8988T (cell line): ENCODE data around the gene SECISBP2.

Experiments
- DNase-seq: peaks from one replicate; pipeline ENCODE4 v3.0.0; 2011

Gene SECISBP2

DNA sequence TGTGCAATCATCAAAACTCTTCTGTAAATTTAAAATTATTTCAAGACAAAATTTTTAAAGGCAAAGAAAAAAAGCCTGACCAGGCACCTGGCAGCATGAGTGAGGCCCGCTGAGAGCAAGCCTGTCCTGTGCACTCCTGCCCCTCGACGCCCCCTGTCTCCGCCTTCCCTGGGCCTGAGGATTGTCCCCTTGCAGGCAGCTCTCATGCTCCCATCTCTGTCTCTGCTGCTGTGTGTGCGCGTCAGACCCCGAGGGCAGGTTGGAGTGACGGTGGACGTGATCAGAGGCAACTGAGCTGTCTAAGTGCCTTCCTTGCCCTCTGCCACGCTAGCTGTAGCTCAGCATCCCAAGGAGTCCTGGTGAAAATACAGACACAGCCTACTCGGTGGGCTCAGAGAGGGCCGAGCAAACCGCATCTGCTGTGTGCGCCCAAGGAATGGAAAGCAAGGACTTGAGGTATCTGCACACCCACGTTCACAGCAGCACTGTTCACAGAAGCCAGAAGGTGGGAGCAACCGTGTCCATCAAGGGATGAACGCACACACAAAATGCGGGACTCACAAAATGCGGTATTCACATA lies 65.5 kb downstream of the SECISBP2 start:
- no peak for DNase-seq

GRCh38 chr9:89384783-89385182 lies 66.5 kb downstream of the SECISBP2 start:
- DNase-seq, result no peak

- DNase-seq, result no peak
Measured at GRCh38 chr9:89386206-89386605, 67.9 kb downstream of the SECISBP2 start.

GRCh38 chr9:89386797-89387196 lies 68.5 kb downstream of the SECISBP2 start:
- no peak for DNase-seq

- DNase-seq, result no peak
Measured at GRCh38 chr9:89387197-89387849, 69.0 kb downstream of the SECISBP2 start.

DNA sequence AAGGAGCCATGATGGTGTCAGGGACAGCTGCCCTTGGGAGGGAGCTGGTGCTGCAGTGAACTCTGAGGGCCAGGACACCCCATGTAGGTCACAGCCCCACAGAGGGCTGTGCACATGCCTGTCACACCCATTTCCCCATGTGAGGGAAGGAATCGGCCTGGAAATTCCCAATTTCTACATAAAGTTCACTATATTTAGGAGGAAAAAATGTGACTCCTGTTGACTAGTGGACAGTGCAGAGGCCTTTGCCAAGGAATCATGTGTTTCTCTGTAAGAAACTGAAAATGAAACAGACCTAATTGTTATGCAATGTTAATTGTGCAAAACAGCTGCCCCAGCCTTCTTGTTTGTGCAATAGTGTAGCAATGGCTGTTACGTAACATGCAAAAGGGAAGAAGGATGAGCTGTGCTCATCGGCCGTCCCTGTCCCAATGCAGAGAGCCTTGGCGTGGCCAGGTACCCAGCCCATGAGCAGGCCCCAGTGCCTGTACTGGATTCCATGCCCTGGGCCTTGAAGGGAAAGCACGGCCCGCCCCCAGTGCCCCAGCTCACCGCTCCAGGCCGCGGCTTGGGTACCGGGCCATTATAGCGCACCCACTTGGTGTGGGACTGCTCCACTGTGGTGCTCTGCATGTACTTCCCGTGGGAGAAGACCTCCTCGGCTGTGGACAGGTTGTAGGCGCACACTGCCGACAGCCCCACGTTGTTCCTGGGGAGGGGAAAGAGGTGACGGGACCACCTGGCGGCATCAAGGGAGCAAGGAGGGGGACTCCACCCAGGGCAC lies 70.0 kb downstream of the SECISBP2 start:
- no peak for DNase-seq

DNA sequence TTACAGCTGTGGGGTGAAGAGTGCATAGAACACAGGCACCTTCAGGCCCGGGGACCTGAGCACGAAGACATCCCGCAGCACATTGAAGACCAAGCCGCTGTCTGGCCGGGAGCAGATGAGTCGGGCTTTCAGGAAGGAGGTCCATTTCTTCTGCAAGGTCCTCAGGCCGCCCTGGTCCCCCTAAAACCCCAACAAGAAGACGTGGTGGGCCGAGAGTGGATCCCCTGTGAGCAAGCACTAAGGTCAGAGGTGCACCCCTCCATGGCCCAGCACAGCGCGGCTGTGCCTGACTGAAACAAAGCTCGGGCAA lies 70.5 kb downstream of the SECISBP2 start:
- DNase-seq, result no peak

- DNase-seq, result no peak
Measured at GRCh38 chr9:89390068-89390555, 71.8 kb downstream of the SECISBP2 start.

GRCh38 chr9:89390578-89391116 lies 72.3 kb downstream of the SECISBP2 start:
- DNase-seq, result no peak

DNA sequence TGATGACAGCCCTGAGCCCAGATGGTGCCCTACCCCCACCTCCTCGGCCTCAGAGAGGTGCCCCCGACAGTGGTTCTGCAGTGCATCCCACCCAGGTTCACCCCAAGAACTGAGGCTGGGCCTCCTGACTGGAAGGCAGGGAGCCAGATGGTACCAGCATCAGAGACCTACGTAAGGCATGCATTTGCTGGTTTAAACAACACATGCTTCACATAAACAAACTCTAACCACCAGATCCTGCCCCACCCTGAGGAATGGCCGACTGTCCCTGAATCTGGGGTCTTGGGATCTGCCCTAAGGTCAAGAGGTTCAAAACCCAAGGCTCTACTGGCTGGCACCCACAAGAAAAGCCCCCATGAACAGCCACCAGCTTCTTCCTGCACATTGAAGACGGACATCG lies 73.3 kb downstream of the SECISBP2 start:
- DNase-seq, result no peak

DNA sequence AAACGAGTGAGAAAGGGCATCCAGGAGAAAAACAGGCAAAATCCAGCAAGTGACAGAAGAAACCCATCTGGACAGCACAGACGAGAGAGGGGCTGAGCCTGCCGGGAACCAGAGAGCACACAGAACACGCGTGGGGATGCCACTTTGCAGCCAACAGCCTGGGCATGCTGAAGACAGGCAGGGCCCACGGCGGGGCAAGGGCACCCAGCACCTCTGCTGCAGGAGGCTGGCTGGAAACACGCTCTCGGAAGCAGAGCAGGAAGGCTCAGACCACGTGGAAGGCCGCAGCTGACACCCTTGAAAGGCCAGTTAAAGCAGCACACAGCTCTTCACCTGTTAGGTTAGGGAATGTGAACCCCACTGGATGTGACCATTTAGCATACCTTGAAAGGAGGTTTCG lies 76.1 kb downstream of the SECISBP2 start:
- DNase-seq, result no peak

DNA sequence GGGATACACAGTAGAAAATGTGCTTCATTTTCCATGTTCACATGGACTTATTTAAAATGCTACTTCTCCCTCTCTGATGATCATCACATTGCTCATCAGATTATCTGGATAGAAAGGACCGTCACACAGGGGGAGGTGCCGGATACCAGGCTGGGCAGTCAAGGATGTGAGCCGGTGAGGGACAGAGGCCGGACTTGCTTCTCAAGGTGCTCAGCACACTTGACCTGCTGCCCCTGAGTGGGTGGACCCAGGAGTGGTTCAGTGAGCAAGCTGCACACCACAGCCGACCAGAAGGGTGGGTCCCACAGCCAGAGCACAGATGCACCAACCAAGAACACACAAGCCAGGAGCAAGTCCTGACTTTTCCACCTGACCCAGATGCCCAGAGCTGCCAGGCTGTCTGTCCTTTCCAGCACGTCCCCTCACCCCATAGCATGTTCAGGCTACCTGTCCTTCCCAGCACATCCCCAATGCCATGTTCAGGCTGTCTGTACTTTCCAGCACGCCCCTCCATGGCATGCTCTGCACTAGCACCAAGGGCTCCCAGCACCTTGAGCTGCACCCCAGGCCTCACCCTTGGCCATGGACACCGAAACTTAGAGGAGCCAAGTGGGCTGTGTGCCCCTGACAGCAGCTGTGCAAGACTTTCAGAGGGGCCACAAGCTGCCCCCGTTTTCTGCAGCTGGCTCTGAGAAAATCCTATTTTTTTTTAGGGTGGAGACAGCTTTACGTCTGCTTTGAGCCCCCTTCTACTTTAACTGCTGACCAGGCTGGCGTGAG lies 77.8 kb downstream of the SECISBP2 start:
- no peak for DNase-seq

GRCh38 chr9:89397471-89397870 lies 79.2 kb downstream of the SECISBP2 start:
- DNase-seq, result no peak

GRCh38 chr9:89398621-89399020 lies 80.3 kb downstream of the SECISBP2 start:
- DNase-seq, result no peak

GRCh38 chr9:89400403-89401116 lies 82.3 kb downstream of the SECISBP2 start:
- no peak for DNase-seq

GRCh38 chr9:89402695-89403427 lies 84.6 kb downstream of the SECISBP2 start:
- no peak for DNase-seq

DNA sequence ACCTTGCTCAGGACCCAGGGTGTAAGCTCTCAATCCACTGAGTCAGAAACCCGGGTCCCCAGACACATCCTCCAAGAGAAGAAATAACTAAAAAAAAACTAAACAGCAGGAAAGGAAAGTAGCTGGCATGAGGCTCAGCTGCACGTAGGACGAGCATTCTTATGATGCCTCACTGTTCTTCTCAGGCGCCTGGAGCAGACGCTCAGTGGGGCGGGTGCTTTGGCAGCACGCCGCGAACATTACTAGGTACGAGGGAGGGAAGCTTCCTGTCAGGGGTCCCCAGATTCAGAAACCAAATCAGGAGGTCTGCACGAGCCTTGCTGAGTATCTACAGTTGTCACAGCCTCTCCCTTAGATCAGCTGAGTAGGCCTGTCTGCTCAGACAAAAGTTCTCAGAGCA lies 85.8 kb downstream of the SECISBP2 start:
- no peak for DNase-seq

- DNase-seq, result no peak
Measured at GRCh38 chr9:89405826-89406225, 87.5 kb downstream of the SECISBP2 start.

DNA sequence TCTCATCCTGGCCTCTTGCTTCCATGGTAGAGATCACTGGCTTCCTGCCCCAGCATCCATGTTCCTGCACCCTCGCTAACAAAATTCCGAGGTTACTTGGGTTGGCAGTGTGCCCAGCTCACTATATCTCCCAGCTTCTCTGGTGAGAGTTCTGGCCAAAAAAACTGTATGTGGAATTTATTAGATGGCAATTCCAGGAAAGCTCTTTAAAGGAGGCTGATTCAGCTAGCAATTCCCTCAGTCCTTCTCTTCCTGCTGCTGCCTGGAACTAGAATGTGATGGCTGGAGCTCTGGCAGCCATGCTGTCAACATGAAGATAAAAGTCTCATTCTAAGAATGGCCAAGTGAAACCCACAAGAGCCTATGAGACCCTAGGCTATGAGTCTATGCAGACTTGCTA lies 88.8 kb downstream of the SECISBP2 start:
- no peak for DNase-seq

DNA sequence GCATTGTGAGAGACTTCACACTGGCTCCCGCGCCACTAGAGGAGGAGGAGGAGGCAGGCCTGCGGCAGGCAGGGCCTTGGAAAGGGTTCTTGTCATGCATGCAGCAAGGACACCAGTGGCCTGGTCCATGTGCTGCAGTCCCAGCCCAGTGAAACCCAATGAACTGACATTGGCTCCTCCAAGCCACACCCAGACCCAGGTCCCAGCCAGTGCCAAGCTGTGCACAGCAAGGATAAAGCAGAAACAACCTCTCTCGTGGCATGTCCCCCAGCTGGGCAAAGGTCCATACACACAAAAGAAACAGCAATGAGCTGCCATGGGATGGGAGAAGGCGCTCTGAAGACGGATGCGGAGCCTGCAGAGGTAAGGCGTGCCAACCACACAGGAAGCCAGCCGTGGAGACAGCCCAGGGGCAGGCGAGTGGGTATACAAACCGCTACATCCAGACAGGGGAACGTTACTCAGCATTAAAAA lies 90.4 kb downstream of the SECISBP2 start:
- DNase-seq, result no peak
